ENCODE measurements around the gene ITGAX. TPM values are rescaled to one million over a fixed set of nuclear protein-coding genes. Genes with fewer than 3 reads are reported as not detected.

ITGAX gene
- total RNA-seq, 2 donors from 2014 or later, result 9.7 to 32.9 TPM

DNA sequence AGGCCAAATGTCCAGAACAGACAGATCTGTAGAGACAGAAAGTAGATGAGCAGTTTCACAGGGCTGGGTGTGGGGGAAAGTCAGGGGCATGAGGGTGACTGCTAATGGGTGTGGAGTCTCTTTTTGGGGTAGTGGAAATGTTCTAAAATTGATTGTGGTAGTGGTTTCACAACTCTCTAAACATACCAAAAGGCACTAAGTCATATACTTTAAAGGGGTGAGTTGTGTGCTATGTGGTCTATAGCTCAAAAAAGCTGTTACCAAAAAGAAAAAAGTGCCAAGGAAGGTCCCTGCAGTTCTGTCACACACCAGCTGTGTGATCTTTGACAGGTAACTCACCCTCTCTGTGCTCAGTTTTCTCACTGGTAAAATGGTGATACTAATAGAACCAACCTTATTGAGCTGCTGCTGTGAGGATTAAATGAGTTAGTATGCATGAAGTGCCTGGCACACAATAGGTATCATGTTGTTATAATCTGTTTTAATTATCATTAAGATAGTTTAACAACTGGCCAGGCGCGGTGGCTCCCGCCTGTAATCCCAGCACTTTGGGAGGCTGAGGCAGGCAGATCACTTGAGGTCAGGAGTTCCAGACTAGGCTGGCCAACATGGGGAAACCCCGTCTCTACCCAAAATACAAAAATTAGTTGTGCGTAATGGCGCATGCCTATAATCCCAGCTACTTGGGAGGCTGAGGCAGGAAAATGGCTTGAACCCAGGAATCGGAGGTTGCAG lies 10.3 kb downstream of the ITGAX start:
- Histone ChIP-seq H3K27ac (no peak overlapping the region), H3K27me3 (replicated peaks; ENCODE audit: insufficient read depth) (no peaks in the 10 kb centered on the region), H3K36me3 (no peaks in the 10 kb centered on the region), H3K9me3 (no peaks in the 10 kb centered on the region), H3K4me1 (ENCODE audit: control insufficient read depth in 1 of 2, low read depth in 2 of 2) (no peaks in the 10 kb centered on the region), H3K4me3 (no peak overlapping the region)
- TF ChIP-seq, protein P1, sequence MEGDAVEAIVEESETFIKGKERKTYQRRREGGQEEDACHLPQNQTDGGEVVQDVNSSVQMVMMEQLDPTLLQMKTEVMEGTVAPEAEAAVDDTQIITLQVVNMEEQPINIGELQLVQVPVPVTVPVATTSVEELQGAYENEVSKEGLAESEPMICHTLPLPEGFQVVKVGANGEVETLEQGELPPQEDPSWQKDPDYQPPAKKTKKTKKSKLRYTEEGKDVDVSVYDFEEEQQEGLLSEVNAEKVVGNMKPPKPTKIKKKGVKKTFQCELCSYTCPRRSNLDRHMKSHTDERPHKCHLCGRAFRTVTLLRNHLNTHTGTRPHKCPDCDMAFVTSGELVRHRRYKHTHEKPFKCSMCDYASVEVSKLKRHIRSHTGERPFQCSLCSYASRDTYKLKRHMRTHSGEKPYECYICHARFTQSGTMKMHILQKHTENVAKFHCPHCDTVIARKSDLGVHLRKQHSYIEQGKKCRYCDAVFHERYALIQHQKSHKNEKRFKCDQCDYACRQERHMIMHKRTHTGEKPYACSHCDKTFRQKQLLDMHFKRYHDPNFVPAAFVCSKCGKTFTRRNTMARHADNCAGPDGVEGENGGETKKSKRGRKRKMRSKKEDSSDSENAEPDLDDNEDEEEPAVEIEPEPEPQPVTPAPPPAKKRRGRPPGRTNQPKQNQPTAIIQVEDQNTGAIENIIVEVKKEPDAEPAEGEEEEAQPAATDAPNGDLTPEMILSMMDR (IDR thresholded peaks at IDR 0.05), result no peak
- DNase-seq (ENCODE audit: low spot score) (no peak), ATAC-seq (ENCODE audit: insufficient number of reproducible peaks, low FRiP score, low read depth) (no peak)

DNA sequence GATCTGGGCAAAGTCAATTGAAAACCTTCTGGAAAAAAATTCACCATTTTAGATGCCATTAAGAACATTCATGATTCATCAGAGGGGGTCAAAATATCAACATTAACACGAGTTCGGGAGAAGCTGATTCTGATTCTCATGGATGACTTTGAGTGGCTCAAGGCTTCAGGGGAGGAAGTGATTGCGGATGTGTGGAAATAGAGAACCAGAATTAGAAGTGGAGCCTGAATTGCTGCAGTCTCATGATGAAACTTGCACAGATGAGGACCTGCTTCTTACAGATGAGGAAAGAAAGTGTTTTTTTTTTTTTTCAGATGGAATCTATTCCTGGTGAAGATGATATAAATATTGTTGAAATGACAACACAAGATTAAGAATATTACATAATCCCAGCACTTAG lies 12.9 kb downstream of the ITGAX start:
- TF ChIP-seq, protein P1 (IDR thresholded peaks at IDR 0.05), result no peak
- no peaks in the 10 kb centered on the region for H3K9me3 ChIP-seq

DNA sequence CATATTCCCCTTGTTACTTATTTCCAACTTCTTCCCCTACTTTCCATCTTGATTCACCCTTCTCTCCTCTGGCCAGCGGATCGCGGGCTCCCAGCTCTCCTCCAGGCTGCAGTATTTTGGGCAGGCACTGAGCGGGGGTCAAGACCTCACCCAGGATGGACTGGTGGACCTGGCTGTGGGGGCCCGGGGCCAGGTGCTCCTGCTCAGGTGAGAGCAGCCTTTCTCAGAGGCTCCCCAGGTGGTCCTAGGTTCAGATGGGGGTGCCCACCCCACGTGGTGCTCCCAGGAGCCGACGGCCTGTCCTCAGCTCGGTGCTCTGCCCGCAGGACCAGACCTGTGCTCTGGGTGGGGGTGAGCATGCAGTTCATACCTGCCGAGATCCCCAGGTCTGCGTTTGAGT lies 16.0 kb downstream of the ITGAX start:
- DNase-seq (ENCODE audit: low spot score) (no peak), ATAC-seq (ENCODE audit: insufficient number of reproducible peaks, low FRiP score, low read depth) (no peak)
- Histone ChIP-seq H3K4me3 (no peak overlapping the region), H3K9me3 (no peaks in the 10 kb centered on the region), H3K4me1 (ENCODE audit: control insufficient read depth in 1 of 2, low read depth in 2 of 2) (no peaks in the 10 kb centered on the region), H3K27me3 (replicated peaks; ENCODE audit: insufficient read depth) (no peaks in the 10 kb centered on the region), H3K27ac (no peak overlapping the region), H3K36me3 (no peaks in the 10 kb centered on the region)
- TF ChIP-seq, protein P1 (IDR thresholded peaks at IDR 0.05), result no peak

More for the DNA sequence above, 12.9 kb downstream of the ITGAX start:
- ATAC-seq (ENCODE audit: insufficient number of reproducible peaks, low FRiP score, low read depth) (no peak), DNase-seq (ENCODE audit: low spot score) (no peak)
- Histone ChIP-seq H3K27ac (no peak overlapping the region), H3K4me3 (no peak overlapping the region), H3K27me3 (replicated peaks; ENCODE audit: insufficient read depth) (no peaks in the 10 kb centered on the region), H3K4me1 (ENCODE audit: control insufficient read depth in 1 of 2, low read depth in 2 of 2) (no peaks in the 10 kb centered on the region), H3K36me3 (no peaks in the 10 kb centered on the region)

DNA sequence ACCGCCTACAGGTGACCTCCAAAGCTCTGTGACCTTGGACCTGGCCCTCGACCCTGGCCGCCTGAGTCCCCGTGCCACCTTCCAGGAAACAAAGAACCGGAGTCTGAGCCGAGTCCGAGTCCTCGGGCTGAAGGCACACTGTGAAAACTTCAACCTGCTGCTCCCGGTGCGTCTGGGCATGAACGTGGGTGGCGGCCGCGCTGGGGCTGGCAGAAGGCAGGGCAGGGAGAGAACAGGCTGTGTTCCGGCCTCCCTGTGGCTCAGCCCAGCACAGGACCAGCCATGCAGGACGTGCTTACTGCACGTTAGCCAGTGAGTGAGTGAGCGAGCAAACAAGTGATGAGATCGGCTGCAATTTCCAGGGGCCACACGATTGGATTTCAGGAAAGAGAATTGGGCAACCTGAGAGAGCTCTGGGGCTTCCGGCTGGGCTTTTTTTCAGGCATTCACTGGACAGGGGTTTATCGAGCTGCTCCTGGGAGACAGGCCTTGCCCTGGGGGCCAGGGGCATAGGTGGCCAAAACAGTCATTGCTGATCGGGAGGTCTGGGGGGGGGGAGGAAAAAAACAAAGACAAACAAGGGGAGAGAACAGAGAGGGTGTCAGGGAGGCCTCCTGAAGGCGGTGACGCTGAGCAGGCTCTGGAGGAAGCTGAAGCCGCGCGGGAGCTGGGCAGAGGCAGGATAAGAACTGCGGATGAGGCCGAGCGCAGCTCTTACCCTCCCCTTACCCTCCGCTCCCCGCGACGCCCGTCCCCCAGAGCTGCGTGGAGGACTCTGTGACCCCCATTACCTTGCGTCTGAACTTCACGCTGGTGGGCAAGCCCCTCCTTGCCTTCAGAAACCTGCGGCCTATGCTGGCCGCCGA lies 16.9 kb downstream of the ITGAX start:
- no peak overlapping the region for H3K27ac ChIP-seq
- no peaks in the 10 kb centered on the region for H3K4me1 ChIP-seq (ENCODE audit: control insufficient read depth in 1 of 2, low read depth in 2 of 2)
- ATAC-seq (ENCODE audit: insufficient number of reproducible peaks, low FRiP score, low read depth), result no peak
- no peak overlapping the region for H3K4me3 ChIP-seq
- H3K36me3 ChIP-seq, result no peaks in the 10 kb centered on the region
- DNase-seq (ENCODE audit: low spot score), result no peak
- TF ChIP-seq, protein P1 (IDR thresholded peaks at IDR 0.05), result no peak
- no peaks in the 10 kb centered on the region for H3K27me3 ChIP-seq (replicated peaks; ENCODE audit: insufficient read depth)
- H3K9me3 ChIP-seq, result no peaks in the 10 kb centered on the region

DNA sequence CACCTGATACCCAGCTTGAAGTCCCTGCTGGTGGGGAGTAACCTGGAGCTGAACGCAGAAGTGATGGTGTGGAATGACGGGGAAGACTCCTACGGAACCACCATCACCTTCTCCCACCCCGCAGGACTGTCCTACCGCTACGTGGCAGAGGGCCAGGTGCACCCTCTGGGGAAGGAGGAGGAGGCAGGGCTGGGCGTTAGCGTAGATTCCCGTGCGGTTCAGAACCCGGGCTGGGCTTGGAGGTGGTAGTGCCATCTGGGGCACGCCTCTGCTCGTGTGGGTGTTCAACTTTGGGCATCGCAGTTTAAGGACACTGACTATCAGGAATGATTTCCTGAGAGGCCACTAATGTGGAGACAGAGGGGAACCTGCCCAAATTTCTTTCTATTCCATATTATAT lies 18.3 kb downstream of the ITGAX start:
- no peak for DNase-seq (ENCODE audit: low spot score)
- Histone ChIP-seq H3K9me3 (no peaks in the 10 kb centered on the region), H3K27me3 (replicated peaks; ENCODE audit: insufficient read depth) (no peaks in the 10 kb centered on the region), H3K27ac (no peak overlapping the region), H3K4me3 (no peak overlapping the region), H3K4me1 (ENCODE audit: control insufficient read depth in 1 of 2, low read depth in 2 of 2) (no peaks in the 10 kb centered on the region), H3K36me3 (no peaks in the 10 kb centered on the region)
- TF ChIP-seq, protein P1 (IDR thresholded peaks at IDR 0.05), result no peak
- no peak for ATAC-seq (ENCODE audit: insufficient number of reproducible peaks, low FRiP score, low read depth)

Data from thoracic aorta (tissue), 2 donors.